ENCODE results near the gene KIF12. TPM values are rescaled to one million over a fixed set of nuclear protein-coding genes. Genes with fewer than 3 reads are reported as not detected.

The KIF12 gene
- not detected for total RNA-seq

GRCh38 chr9:114098936-114099668 is at the start of gene KIF12:
KIF12 (minus strand) TSS chr9:114099292; CDS start chr9:114099276, 16 bp downstream.
- Mint-ChIP-seq H3K4me3 (peak within 1 kb of the TSS in 1 of 2 donors; percentile 42), H3K27ac (no peak within 1 kb of the TSS), H3K9me3 (peaks cover 3 to 4% of the 10 kb centered on the region in 2 donors), H3K27me3 (ENCODE audit: low read depth) (peaks cover 58% of the 10 kb centered on the region), H3K36me3 (ENCODE audit: insufficient read depth in 2 of 2) (peaks cover 3 to 7% of the 10 kb centered on the region in 2 donors), H3K4me1 (ENCODE audit: low read depth) (peaks cover 5% of the 10 kb centered on the region)
- DNase-seq (no peak), ATAC-seq (replicated peaks in 1 of 2) (no peak)

- Mint-ChIP-seq H3K4me3 (no peak overlapping the region), H3K27me3 (ENCODE audit: low read depth) (peaks cover 37% of the 10 kb centered on the region), H3K36me3 (ENCODE audit: insufficient read depth in 2 of 2) (no peaks in the 10 kb centered on the region), H3K9me3 (no peaks in the 10 kb centered on the region), H3K4me1 (ENCODE audit: low read depth) (no peaks in the 10 kb centered on the region), H3K27ac (no peak overlapping the region)
- no peak for ATAC-seq (replicated peaks in 1 of 2)
- DNase-seq: no peak
Observed at GRCh38 chr9:114146735-114147134, 47.6 kb upstream of the KIF12 start.

- no peak overlapping the region for H3K27ac Mint-ChIP-seq
- peaks cover 20% of the 10 kb centered on the region for H3K27me3 Mint-ChIP-seq (ENCODE audit: low read depth)
- ATAC-seq (replicated peaks in 1 of 2) (no peak), DNase-seq (no peak)
- no peak overlapping the region for H3K4me3 Mint-ChIP-seq
- H3K9me3 Mint-ChIP-seq: no peaks in the 10 kb centered on the region
- no peaks in the 10 kb centered on the region for H3K36me3 Mint-ChIP-seq (ENCODE audit: insufficient read depth in 2 of 2)
- H3K4me1 Mint-ChIP-seq (ENCODE audit: low read depth): no peaks in the 10 kb centered on the region
Observed at GRCh38 chr9:114143234-114143633, 44.1 kb upstream of the KIF12 start.

- ATAC-seq (replicated peaks in 1 of 2): no peak
- H3K27me3 Mint-ChIP-seq (ENCODE audit: low read depth): peaks cover 27% of the 10 kb centered on the region
- no peak for DNase-seq
- H3K9me3 Mint-ChIP-seq: no peaks in the 10 kb centered on the region
- no peaks in the 10 kb centered on the region for H3K36me3 Mint-ChIP-seq (ENCODE audit: insufficient read depth in 2 of 2)
- H3K4me1 Mint-ChIP-seq (ENCODE audit: low read depth): no peaks in the 10 kb centered on the region
- H3K4me3 Mint-ChIP-seq: no peak overlapping the region
- no peak overlapping the region for H3K27ac Mint-ChIP-seq
Observed at GRCh38 chr9:114141553-114142402, 42.7 kb upstream of the KIF12 start.

GRCh38 chr9:114140850-114141249 is 41.8 kb upstream of the KIF12 start:
- Mint-ChIP-seq H3K27ac (no peak overlapping the region), H3K4me1 (ENCODE audit: low read depth) (no peaks in the 10 kb centered on the region), H3K9me3 (no peaks in the 10 kb centered on the region), H3K36me3 (ENCODE audit: insufficient read depth in 2 of 2) (no peaks in the 10 kb centered on the region), H3K4me3 (no peak overlapping the region), H3K27me3 (ENCODE audit: low read depth) (peaks cover 24% of the 10 kb centered on the region)
- no peak for ATAC-seq (replicated peaks in 1 of 2)
- DNase-seq: no peak

- H3K27me3 Mint-ChIP-seq (ENCODE audit: low read depth): peaks cover 28% of the 10 kb centered on the region
- no peak overlapping the region for H3K4me3 Mint-ChIP-seq
- no peak for DNase-seq
- no peaks in the 10 kb centered on the region for H3K4me1 Mint-ChIP-seq (ENCODE audit: low read depth)
- ATAC-seq (replicated peaks in 1 of 2): no peak
- H3K9me3 Mint-ChIP-seq: no peaks in the 10 kb centered on the region
- H3K36me3 Mint-ChIP-seq (ENCODE audit: insufficient read depth in 2 of 2): no peaks in the 10 kb centered on the region
- no peak overlapping the region for H3K27ac Mint-ChIP-seq
Observed at GRCh38 chr9:114140401-114140800, 41.3 kb upstream of the KIF12 start.

- Mint-ChIP-seq H3K27me3 (ENCODE audit: low read depth) (peaks cover 31% of the 10 kb centered on the region), H3K4me3 (no peak overlapping the region), H3K27ac (no peak overlapping the region), H3K36me3 (ENCODE audit: insufficient read depth in 2 of 2) (no peaks in the 10 kb centered on the region), H3K4me1 (ENCODE audit: low read depth) (no peaks in the 10 kb centered on the region), H3K9me3 (no peaks in the 10 kb centered on the region)
- ATAC-seq (replicated peaks in 1 of 2) (no peak), DNase-seq (no peak)
Observed at GRCh38 chr9:114139071-114139470, 40.0 kb upstream of the KIF12 start.

GRCh38 chr9:114138552-114138971 is 39.5 kb upstream of the KIF12 start:
- H3K36me3 Mint-ChIP-seq (ENCODE audit: insufficient read depth in 2 of 2): no peaks in the 10 kb centered on the region
- no peaks in the 10 kb centered on the region for H3K9me3 Mint-ChIP-seq
- no peak overlapping the region for H3K27ac Mint-ChIP-seq
- no peak overlapping the region for H3K4me3 Mint-ChIP-seq
- no peak for ATAC-seq (replicated peaks in 1 of 2)
- H3K4me1 Mint-ChIP-seq (ENCODE audit: low read depth): no peaks in the 10 kb centered on the region
- peaks cover 32% of the 10 kb centered on the region for H3K27me3 Mint-ChIP-seq (ENCODE audit: low read depth)
- no peak for DNase-seq

- Mint-ChIP-seq H3K27ac (no peak overlapping the region), H3K4me3 (no peak overlapping the region), H3K36me3 (ENCODE audit: insufficient read depth in 2 of 2) (no peaks in the 10 kb centered on the region), H3K9me3 (no peaks in the 10 kb centered on the region), H3K27me3 (ENCODE audit: low read depth) (peaks cover 33% of the 10 kb centered on the region), H3K4me1 (ENCODE audit: low read depth) (no peaks in the 10 kb centered on the region)
- no peak for ATAC-seq (replicated peaks in 1 of 2)
- no peak for DNase-seq
Observed at GRCh38 chr9:114137831-114138230, 38.7 kb upstream of the KIF12 start.

- H3K4me3 Mint-ChIP-seq: no peak overlapping the region
- DNase-seq: no peak
- no peaks in the 10 kb centered on the region for H3K4me1 Mint-ChIP-seq (ENCODE audit: low read depth)
- no peaks in the 10 kb centered on the region for H3K36me3 Mint-ChIP-seq (ENCODE audit: insufficient read depth in 2 of 2)
- H3K27ac Mint-ChIP-seq: no peak overlapping the region
- no peaks in the 10 kb centered on the region for H3K9me3 Mint-ChIP-seq
- H3K27me3 Mint-ChIP-seq (ENCODE audit: low read depth): peaks cover 25% of the 10 kb centered on the region
- no peak for ATAC-seq (replicated peaks in 1 of 2)
Observed at GRCh38 chr9:114134827-114135396, 35.8 kb upstream of the KIF12 start.

- Mint-ChIP-seq H3K36me3 (ENCODE audit: insufficient read depth in 2 of 2) (peaks cover 0 to 2% of the 10 kb centered on the region in 2 donors), H3K27me3 (ENCODE audit: low read depth) (peaks cover 30% of the 10 kb centered on the region), H3K4me1 (ENCODE audit: low read depth) (no peaks in the 10 kb centered on the region), H3K9me3 (peaks cover 2 to 6% of the 10 kb centered on the region in 2 donors), H3K27ac (no peak overlapping the region), H3K4me3 (no peak overlapping the region)
- no peak for DNase-seq
- no peak for ATAC-seq (replicated peaks in 1 of 2)
Observed at GRCh38 chr9:114132550-114132918, 33.4 kb upstream of the KIF12 start.

- Mint-ChIP-seq H3K9me3 (peaks cover 4 to 8% of the 10 kb centered on the region in 2 donors), H3K27ac (no peak overlapping the region), H3K36me3 (ENCODE audit: insufficient read depth in 2 of 2) (peaks cover 0 to 2% of the 10 kb centered on the region in 2 donors), H3K4me1 (ENCODE audit: low read depth) (no peaks in the 10 kb centered on the region), H3K27me3 (ENCODE audit: low read depth) (peaks cover 25% of the 10 kb centered on the region), H3K4me3 (no peak overlapping the region)
- ATAC-seq (replicated peaks in 1 of 2) (no peak), DNase-seq (no peak)
Observed at GRCh38 chr9:114131808-114132549, 32.9 kb upstream of the KIF12 start.
